ENCODE data around the gene NKD1. TPM values are rescaled to one million over a fixed set of nuclear protein-coding genes. Genes with fewer than 3 reads are reported as not detected.

The NKD1 gene
- polyA plus RNA-seq, 1 experiment = not detected

DNA sequence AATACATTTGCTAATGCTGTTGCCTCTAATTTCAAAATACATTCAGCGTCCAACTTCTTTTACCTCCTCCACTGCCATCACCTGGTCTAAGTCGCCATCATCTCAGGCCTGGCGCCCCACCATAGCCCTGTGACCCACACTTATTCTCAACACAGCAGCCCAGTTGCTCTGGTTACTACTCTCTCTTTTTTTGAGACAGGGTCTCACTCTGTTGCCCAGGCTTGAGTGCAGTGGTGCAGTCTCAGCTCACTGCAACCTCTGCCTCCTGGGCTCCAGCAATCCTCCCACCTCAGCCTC lies 7.5 kb upstream of the NKD1 start:
- CTCF ChIA-PET = interaction anchor here (1.2 kb wide), 1 partner anchor 266 kb away, joined by 3 read pairs; no protein-coding TSS in a partner anchor
- TF ChIP-seq, protein P1, sequence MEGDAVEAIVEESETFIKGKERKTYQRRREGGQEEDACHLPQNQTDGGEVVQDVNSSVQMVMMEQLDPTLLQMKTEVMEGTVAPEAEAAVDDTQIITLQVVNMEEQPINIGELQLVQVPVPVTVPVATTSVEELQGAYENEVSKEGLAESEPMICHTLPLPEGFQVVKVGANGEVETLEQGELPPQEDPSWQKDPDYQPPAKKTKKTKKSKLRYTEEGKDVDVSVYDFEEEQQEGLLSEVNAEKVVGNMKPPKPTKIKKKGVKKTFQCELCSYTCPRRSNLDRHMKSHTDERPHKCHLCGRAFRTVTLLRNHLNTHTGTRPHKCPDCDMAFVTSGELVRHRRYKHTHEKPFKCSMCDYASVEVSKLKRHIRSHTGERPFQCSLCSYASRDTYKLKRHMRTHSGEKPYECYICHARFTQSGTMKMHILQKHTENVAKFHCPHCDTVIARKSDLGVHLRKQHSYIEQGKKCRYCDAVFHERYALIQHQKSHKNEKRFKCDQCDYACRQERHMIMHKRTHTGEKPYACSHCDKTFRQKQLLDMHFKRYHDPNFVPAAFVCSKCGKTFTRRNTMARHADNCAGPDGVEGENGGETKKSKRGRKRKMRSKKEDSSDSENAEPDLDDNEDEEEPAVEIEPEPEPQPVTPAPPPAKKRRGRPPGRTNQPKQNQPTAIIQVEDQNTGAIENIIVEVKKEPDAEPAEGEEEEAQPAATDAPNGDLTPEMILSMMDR (IDR thresholded peaks at IDR 0.05; ENCODE audit: low read depth, low read length) = no peak
- Histone ChIP-seq H3K9me3 (ENCODE audit: control insufficient read depth, insufficient read depth, low read length) (no peaks in the 10 kb centered on the region), H3K4me3 (ENCODE audit: low read depth, low read length) (no peak overlapping the region), H3K27ac (ENCODE audit: low read depth, low read length) (no peak overlapping the region), H3K27me3 (ENCODE audit: control insufficient read depth, insufficient read depth, low read length) (peaks cover 6% of the 10 kb centered on the region)
- POLR2A ChIA-PET = no interaction called here
- DNase-seq (ENCODE audit: low read depth, low spot score) = no peak

DNA sequence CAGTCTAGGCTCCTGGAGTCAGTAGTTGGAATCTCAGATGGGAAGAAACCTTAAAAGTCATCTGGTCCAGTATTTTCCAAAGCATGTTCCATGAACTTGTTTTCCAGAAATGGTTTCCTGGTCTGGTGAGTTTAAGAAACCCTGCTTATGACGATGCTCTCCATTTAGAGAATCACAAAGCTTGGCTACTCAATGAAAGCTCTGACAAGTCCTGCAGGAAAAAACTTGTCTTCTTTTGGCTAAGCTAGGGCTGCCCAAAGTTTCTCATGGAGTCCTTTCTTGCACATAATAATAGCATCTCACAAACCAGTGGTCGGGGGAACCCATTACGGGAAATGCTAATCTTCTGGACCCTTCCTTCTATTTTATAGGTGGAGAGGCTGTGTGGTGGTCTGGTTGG lies 5.5 kb upstream of the NKD1 start:
- TF ChIP-seq, protein P1 (IDR thresholded peaks at IDR 0.05; ENCODE audit: low read depth, low read length) = no peak
- no peak for DNase-seq (ENCODE audit: low read depth, low spot score)
- POLR2A ChIA-PET = no interaction called here
- Histone ChIP-seq H3K27ac (ENCODE audit: low read depth, low read length) (no peak overlapping the region), H3K27me3 (ENCODE audit: control insufficient read depth, insufficient read depth, low read length) (peaks cover 23% of the 10 kb centered on the region), H3K4me3 (ENCODE audit: low read depth, low read length) (no peak overlapping the region), H3K9me3 (ENCODE audit: control insufficient read depth, insufficient read depth, low read length) (no peaks in the 10 kb centered on the region; the same call in 1 of the 2 replicates)
- CTCF ChIA-PET = interaction anchor here (1.2 to 1.9 kb wide), 2 partner anchors 123 to 264 kb away, joined by 3 to 7 read pairs; no protein-coding TSS in a partner anchor

DNA sequence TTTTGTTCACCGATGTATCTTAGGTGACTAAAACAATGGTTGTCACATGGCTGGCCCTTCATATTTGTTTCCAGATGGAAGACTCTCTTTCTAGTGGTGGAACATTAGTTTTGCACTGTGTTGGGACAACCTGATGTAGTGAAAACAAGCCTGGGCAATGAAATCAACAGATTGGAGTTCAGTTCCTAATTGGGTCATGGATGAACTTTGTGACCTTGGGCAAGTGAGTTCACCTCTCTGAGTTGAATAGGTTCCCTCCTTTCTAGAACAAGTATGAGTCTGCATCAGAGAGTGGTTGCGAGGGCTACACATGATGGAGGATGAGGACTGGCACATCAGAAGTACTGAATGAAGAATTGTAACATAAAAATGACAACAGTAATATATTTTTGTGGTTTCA lies 2.1 kb upstream of the NKD1 start:
- peaks cover 49% of the 10 kb centered on the region for H3K27me3 ChIP-seq (ENCODE audit: control insufficient read depth, insufficient read depth, low read length)
- H3K27ac ChIP-seq (ENCODE audit: low read depth, low read length) = no peak overlapping the region
- no peak overlapping the region for H3K4me3 ChIP-seq (ENCODE audit: low read depth, low read length)
- ChIA-PET POLR2A (no interaction called here), CTCF (no interaction called here)
- TF ChIP-seq, protein P1 (IDR thresholded peaks at IDR 0.05; ENCODE audit: low read depth, low read length) = no peak
- peaks cover 3% of the 10 kb centered on the region; the same call in 1 of the 2 replicates for H3K9me3 ChIP-seq (ENCODE audit: control insufficient read depth, insufficient read depth, low read length)
- DNase-seq (ENCODE audit: low read depth, low spot score) = no peak

DNA sequence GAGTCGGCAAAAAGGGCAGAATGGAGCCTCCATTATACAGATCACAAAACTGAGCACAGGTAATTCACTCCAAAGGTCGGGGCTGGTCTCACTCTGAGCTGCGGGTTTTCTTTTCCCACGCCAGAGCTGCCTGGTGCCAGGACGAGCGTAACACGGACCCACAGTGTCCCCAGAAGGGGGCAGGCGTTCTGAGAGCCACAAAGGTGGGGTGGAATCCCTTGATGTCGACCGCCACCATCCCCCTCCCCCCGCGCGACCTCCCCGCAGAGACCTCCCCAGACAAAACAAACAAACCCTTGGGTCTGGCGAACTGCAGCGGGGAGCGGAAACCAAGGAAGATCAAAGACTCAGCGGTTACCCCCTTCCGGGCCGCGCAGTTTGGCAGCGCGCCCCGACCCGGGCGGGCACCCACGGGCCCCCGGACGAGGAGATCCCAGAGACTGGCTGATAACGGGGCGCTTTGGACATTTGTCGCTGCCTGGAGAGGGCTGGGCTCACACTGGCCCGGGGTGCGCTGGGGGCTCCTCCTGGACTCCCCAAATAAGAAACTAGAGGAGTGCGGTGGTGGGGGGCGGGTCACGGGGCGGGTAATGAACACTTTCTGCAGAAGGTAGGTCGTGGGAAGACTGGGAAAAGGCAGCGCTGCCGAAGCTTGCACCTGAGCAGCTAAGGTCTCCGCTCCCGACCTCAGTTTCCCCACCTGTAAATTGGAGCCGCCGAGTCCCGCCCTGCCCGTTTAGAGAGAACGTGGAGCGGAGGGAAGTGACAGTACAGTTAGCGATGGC lies 664 bp upstream of the NKD1 start:
- Histone ChIP-seq H3K4me3 (ENCODE audit: low read depth, low read length) (peak overlapping the region; percentile 58), H3K27ac (ENCODE audit: low read depth, low read length) (no peak overlapping the region), H3K9me3 (ENCODE audit: control insufficient read depth, insufficient read depth, low read length) (peaks cover 3% of the 10 kb centered on the region; the same call in 1 of the 2 replicates), H3K27me3 (ENCODE audit: control insufficient read depth, insufficient read depth, low read length) (peaks cover 58% of the 10 kb centered on the region)
- DNase-seq (ENCODE audit: low read depth, low spot score) = no peak
- ChIA-PET CTCF (interaction anchor here (1.3 kb wide), 1 partner anchor 117 kb away, joined by 4 read pairs; no protein-coding TSS in a partner anchor), POLR2A (no interaction called here)
- TF ChIP-seq, protein P1 (IDR thresholded peaks at IDR 0.05; ENCODE audit: low read depth, low read length) = no peak

DNA sequence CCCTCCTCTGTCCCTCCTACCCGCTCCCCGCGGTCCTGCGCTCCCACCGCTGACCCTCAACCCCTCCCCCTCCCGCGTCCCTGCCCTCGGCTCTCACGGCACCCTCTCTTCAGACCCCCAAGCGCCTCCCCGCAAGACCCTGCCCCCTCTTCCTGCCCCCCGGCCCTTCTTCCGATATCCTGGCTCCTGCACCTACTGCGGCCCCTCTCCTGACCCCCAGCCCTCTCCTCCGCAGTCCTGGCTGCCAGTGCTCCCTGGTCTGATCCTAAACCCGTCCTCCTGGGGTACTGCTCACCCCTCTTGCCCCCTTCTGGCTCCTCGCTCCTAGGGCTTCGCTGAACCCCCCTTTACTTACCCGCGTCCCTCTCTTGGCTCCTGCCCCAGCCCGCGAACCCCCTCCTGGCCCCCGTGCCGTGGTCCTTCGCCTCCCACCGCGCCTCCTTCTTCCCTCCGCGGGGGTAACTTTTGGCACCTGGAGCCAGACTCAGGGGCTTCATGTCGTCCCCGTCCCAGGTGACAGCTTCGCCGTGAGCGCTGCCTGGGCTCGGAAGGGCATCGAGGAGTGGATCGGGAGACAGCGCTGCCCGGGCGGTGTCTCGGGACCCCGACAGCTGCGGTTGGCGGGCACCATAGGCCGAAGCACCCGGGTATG lies 839 bp downstream of the NKD1 start:
- H3K4me3 ChIP-seq (ENCODE audit: low read depth, low read length) = peak overlapping the region; percentile 44; the same call in 1 of the 2 replicates
- POLR2A ChIA-PET = no interaction called here
- TF ChIP-seq, protein P1 (IDR thresholded peaks at IDR 0.05; ENCODE audit: low read depth, low read length) = no peak
- CTCF ChIA-PET = interaction anchor here (1.9 kb wide), 1 partner anchor 257 kb away, joined by 5 read pairs; no protein-coding TSS in a partner anchor
- no peak overlapping the region for H3K27ac ChIP-seq (ENCODE audit: low read depth, low read length)
- H3K27me3 ChIP-seq (ENCODE audit: control insufficient read depth, insufficient read depth, low read length) = peaks cover 60% of the 10 kb centered on the region
- DNase-seq (ENCODE audit: low read depth, low spot score) = no peak
- peaks cover 3% of the 10 kb centered on the region; the same call in 1 of the 2 replicates for H3K9me3 ChIP-seq (ENCODE audit: control insufficient read depth, insufficient read depth, low read length)
